Osteocyte (in vitro differentiated cells): Measurements from ENCODE around the gene CSAD. TPM values are rescaled to one million over a fixed set of nuclear protein-coding genes. Genes with fewer than 3 reads are reported as not detected.
A peak's percentile ranks its signal among the peaks of the same experiment; 100 is the strongest.

Experiments used
- DNase-seq: peaks from one replicate; pipeline ENCODE4 v3.0.0; 2021; ENCODE audit warnings: mixed read lengths; ENCODE audit not compliant: unreplicated experiment; ENCODE audit errors: extremely low spot score
- H3K27ac Mint-ChIP-seq: one replicate; pipeline ENCODE4 v1.8.0; 2021; ENCODE audit warnings: mild to moderate bottlenecking, mixed read lengths; ENCODE audit not compliant: unreplicated experiment
- H3K27me3 Mint-ChIP-seq: one replicate; pipeline ENCODE4 v1.8.0; 2021; ENCODE audit warnings: mixed read lengths; ENCODE audit not compliant: unreplicated experiment
- H3K36me3 Mint-ChIP-seq: one replicate; pipeline ENCODE4 v1.8.0; 2021; ENCODE audit warnings: mixed read lengths; ENCODE audit not compliant: unreplicated experiment
- H3K4me1 Mint-ChIP-seq: one replicate; pipeline ENCODE4 v1.8.0; 2021; ENCODE audit warnings: mixed read lengths; ENCODE audit not compliant: unreplicated experiment
- H3K4me3 Mint-ChIP-seq: one replicate; pipeline ENCODE4 v1.8.0; 2021; ENCODE audit warnings: mild to moderate bottlenecking, moderate library complexity, mixed read lengths; ENCODE audit not compliant: unreplicated experiment
- H3K9me3 Mint-ChIP-seq: one replicate; pipeline ENCODE4 v1.8.0; 2021; ENCODE audit warnings: mixed read lengths; ENCODE audit not compliant: unreplicated experiment
- CTCF ChIP-seq: fragments of 200-600 bp; sonication (generic); IDR thresholded peaks from 2 replicates; pipeline ENCODE4 v1.5.0; 2021; ENCODE audit warnings: antibody characterized with exemption, mild to moderate bottlenecking, moderate library complexity
- total RNA-seq: library from RNA; stranded (reverse); gene quantifications from 2 replicates; pipeline ENCODE4 v1.2.1, GENCODE V29; 2021

The CSAD gene
- total RNA-seq, 1 donor from 2014 or later = 47.0 TPM

GRCh38 chr12:53217931-53218307, 37.2 kb upstream of the CSAD start:
- no peaks in the 10 kb centered on the region for H3K27me3 Mint-ChIP-seq
- peaks cover 47% of the 10 kb centered on the region for H3K4me1 Mint-ChIP-seq
- H3K27ac Mint-ChIP-seq = peak overlapping the region; percentile 38
- no peaks in the 10 kb centered on the region for H3K9me3 Mint-ChIP-seq
- no peak for TF ChIP-seq CTCF
- H3K4me3 Mint-ChIP-seq = no peak overlapping the region
- no peak for DNase-seq
- peaks cover 11% of the 10 kb centered on the region for H3K36me3 Mint-ChIP-seq

DNA sequence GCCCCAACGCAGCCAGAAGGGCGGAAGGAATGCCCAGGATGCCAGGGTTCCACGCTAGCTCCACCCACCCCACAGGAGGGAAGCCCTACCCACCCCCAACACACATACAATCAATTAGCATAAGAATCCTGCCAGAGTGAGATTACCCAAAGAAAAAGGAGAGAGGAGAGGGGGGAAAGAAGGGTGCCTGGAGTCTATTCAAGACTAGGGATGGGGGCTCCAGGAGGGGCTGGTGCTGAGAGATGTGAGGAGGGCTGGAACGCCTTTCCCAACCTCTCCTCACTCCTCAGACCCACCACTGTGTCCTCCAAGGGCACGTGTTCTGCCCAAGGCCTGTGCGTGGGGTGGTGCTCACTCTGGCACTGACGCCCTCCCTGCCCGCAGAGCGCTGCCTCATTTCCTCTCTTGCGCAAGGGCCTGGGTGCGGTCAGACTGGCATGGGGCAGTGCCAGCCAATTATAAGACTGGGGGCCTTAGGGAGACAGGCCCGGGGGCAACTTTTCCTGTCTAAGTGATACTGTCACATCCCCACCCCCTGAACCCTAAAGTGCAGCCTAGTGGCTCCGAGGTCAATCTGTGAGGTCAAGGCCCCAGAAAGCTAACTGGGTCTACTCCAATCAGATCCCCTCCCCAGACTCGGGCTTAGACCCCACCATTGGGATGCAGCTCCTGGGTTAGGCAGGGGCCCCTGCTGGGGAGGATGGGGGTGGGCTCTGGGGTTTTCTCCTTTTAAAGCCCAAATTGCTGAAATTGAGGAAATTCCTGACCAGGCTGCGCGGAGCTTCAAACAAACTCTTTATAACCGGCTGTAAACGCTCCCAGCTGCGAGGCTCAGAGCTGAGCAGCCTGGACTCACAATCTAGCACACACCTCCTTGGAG, 36.6 kb upstream of the CSAD start:
- H3K4me1 Mint-ChIP-seq = peaks cover 41% of the 10 kb centered on the region
- peaks cover 12% of the 10 kb centered on the region for H3K36me3 Mint-ChIP-seq
- H3K27ac Mint-ChIP-seq = peak overlapping the region; percentile 35
- DNase-seq = no peak
- H3K9me3 Mint-ChIP-seq = no peaks in the 10 kb centered on the region
- peak overlapping the region; percentile 6 for H3K4me3 Mint-ChIP-seq
- H3K27me3 Mint-ChIP-seq = no peaks in the 10 kb centered on the region
- no peak for TF ChIP-seq CTCF

GRCh38 chr12:53215497-53215896, 34.8 kb upstream of the CSAD start:
- no peak for TF ChIP-seq CTCF
- H3K27ac Mint-ChIP-seq = no peak overlapping the region
- H3K27me3 Mint-ChIP-seq = no peaks in the 10 kb centered on the region
- no peak for DNase-seq
- no peaks in the 10 kb centered on the region for H3K9me3 Mint-ChIP-seq
- peaks cover 23% of the 10 kb centered on the region for H3K36me3 Mint-ChIP-seq
- H3K4me3 Mint-ChIP-seq = no peak overlapping the region
- peaks cover 30% of the 10 kb centered on the region for H3K4me1 Mint-ChIP-seq

- no peaks in the 10 kb centered on the region for H3K27me3 Mint-ChIP-seq
- no peak for TF ChIP-seq CTCF
- no peaks in the 10 kb centered on the region for H3K9me3 Mint-ChIP-seq
- H3K4me1 Mint-ChIP-seq = peaks cover 27% of the 10 kb centered on the region
- H3K4me3 Mint-ChIP-seq = no peak overlapping the region
- peaks cover 27% of the 10 kb centered on the region for H3K36me3 Mint-ChIP-seq
- no peak for DNase-seq
- no peak overlapping the region for H3K27ac Mint-ChIP-seq
Measured at GRCh38 chr12:53214687-53215455, 34.1 kb upstream of the CSAD start.

DNA sequence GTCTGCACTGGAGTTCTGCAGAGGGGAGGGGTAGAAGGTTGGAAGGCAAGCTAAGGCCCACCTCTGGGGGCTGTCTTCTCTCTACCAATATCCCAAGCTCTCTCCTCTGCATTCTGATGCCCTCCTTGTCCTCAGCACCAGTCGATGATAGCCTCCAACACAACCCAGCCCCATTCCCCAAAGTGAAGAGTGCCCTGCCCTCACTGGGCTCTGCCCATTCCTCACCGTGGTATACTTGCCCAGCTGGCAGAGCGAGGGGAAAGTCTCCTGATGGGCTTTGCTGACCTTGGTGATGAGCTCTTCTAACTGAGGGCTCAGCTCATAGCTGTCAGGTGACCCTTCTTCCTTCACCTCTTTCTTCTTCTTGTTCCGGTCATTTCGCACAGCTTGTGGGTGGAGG, 33.5 kb upstream of the CSAD start:
- Mint-ChIP-seq H3K4me3 (no peak overlapping the region), H3K27me3 (no peaks in the 10 kb centered on the region), H3K4me1 (peaks cover 21% of the 10 kb centered on the region), H3K9me3 (no peaks in the 10 kb centered on the region), H3K27ac (no peak overlapping the region), H3K36me3 (peaks cover 27% of the 10 kb centered on the region)
- no peak for DNase-seq
- TF ChIP-seq CTCF = no peak
